CD4-positive, alpha-beta T cell treated with Interferon alpha-2 for 1 hour (primary cell): Measurements from ENCODE around the gene SLC15A1.

Experiments used
- DNase-seq, 2 donors: peaks; one replicate each; pipeline ENCODE4 v3.0.0-alpha.2; 2020 to 2022

Gene SLC15A1

GRCh38 chr13:98690348-98691022, 62.0 kb downstream of the SLC15A1 start:
- DNase-seq = no peak

GRCh38 chr13:98689347-98689968, 63.0 kb downstream of the SLC15A1 start:
- no peak for DNase-seq

- no peak for DNase-seq
Measured at GRCh38 chr13:98688373-98688772, 64.1 kb downstream of the SLC15A1 start.

- DNase-seq = no peak
Measured at GRCh38 chr13:98687319-98687718, 65.2 kb downstream of the SLC15A1 start.

GRCh38 chr13:98686270-98686669, 66.2 kb downstream of the SLC15A1 start:
- DNase-seq = no peak

GRCh38 chr13:98685146-98685545, 67.3 kb downstream of the SLC15A1 start:
- no peak for DNase-seq

- DNase-seq = no peak
Measured at GRCh38 chr13:98681049-98681448, 71.4 kb downstream of the SLC15A1 start.

GRCh38 chr13:98678741-98679140, 73.7 kb downstream of the SLC15A1 start:
- DNase-seq = no peak

GRCh38 chr13:98677398-98677797, 75.1 kb downstream of the SLC15A1 start:
- DNase-seq = no peak

- no peak for DNase-seq
Measured at GRCh38 chr13:98676239-98676638, 76.2 kb downstream of the SLC15A1 start.

- DNase-seq = no peak
Measured at GRCh38 chr13:98675837-98676236, 76.6 kb downstream of the SLC15A1 start.

- no peak for DNase-seq
Measured at GRCh38 chr13:98675066-98675465, 77.4 kb downstream of the SLC15A1 start.

GRCh38 chr13:98672947-98673613, 79.4 kb downstream of the SLC15A1 start:
- DNase-seq = peak; percentile 48 to 59

GRCh38 chr13:98668155-98668554, 84.3 kb downstream of the SLC15A1 start:
- DNase-seq = no peak

GRCh38 chr13:98665638-98665995, 86.9 kb downstream of the SLC15A1 start:
- no peak for DNase-seq

GRCh38 chr13:98664924-98665637, 87.4 kb downstream of the SLC15A1 start:
- DNase-seq = no peak

GRCh38 chr13:98664510-98664909, 88.0 kb downstream of the SLC15A1 start:
- no peak for DNase-seq

- DNase-seq = no peak
Measured at GRCh38 chr13:98664047-98664446, 88.4 kb downstream of the SLC15A1 start.

- DNase-seq = no peak
Measured at GRCh38 chr13:98658131-98658530, 94.3 kb downstream of the SLC15A1 start.

GRCh38 chr13:98657506-98658085, 94.9 kb downstream of the SLC15A1 start:
- DNase-seq = no peak

- no peak for DNase-seq
Measured at GRCh38 chr13:98656223-98656622, 96.2 kb downstream of the SLC15A1 start.

- DNase-seq = peak; percentile 71 to 76
Measured at GRCh38 chr13:98653463-98653985, 98.9 kb downstream of the SLC15A1 start.
